HFFc6 (cell line): ENCODE data around the gene FBXW12. TPM values are rescaled to one million over a fixed set of nuclear protein-coding genes. Genes with fewer than 3 reads are reported as not detected.

Experiments used
- DNase-seq: peaks from one replicate; pipeline ENCODE4 v3.0.0-alpha.2; 2018
- H3K27ac Mint-ChIP-seq: 2 replicates; pipeline ENCODE4 v1.8.0; 2020; ENCODE audit warnings: mild to moderate bottlenecking, mixed read lengths
- H3K27me3 Mint-ChIP-seq: 2 replicates; pipeline ENCODE4 v1.8.0; 2021; ENCODE audit warnings: mild to moderate bottlenecking, moderate library complexity, mixed read lengths; ENCODE audit not compliant: insufficient read depth
- H3K36me3 Mint-ChIP-seq: 2 replicates; pipeline ENCODE4 v1.8.0; 2021; ENCODE audit warnings: low read depth, mixed read lengths
- H3K4me1 Mint-ChIP-seq: 2 replicates; pipeline ENCODE4 v1.8.0; 2020; ENCODE audit warnings: low read depth, mixed read lengths
- H3K4me3 Mint-ChIP-seq: 2 replicates; pipeline ENCODE4 v1.8.0; 2020; ENCODE audit warnings: mild to moderate bottlenecking, moderate library complexity, mixed read lengths
- H3K9me3 Mint-ChIP-seq: 2 replicates; pipeline ENCODE4 v1.8.0; 2020; ENCODE audit warnings: mild to moderate bottlenecking, mixed read lengths
- total RNA-seq, 6 experiments: library from RNA; stranded (reverse); fragmentation: NEBNext Ultra II Directional; extraction: Animal tissue kit (Norgen Biotek cat#: 25700); gene quantifications; 2 replicates in 1 of 6; 3 replicates in 5 of 6; pipeline ENCODE4 v1.2.3, GENCODE V29; 2021
- TF ChIP-seq, protein P1 (sequence below): fragments of 200-600 bp; sonication (generic); IDR thresholded peaks from 2 replicates; pipeline ENCODE4 v1.5.0; 2021; ENCODE audit warnings: antibody characterized with exemption, mild to moderate bottlenecking

Gene FBXW12
- total RNA-seq, 6 experiments from 2014 or later = not detected

GRCh38 chr3:48440590-48440958, 68.6 kb downstream of the FBXW12 start:
- Mint-ChIP-seq H3K9me3 (no peaks in the 10 kb centered on the region), H3K4me1 (peaks cover 27% of the 10 kb centered on the region), H3K27me3 (no peaks in the 10 kb centered on the region; the same call in 1 of the 2 replicates), H3K36me3 (peaks cover 18% of the 10 kb centered on the region; the same call in 1 of the 2 replicates), H3K4me3 (peak overlapping the region; percentile 98), H3K27ac (peak overlapping the region; percentile 78)
- TF ChIP-seq, protein P1, sequence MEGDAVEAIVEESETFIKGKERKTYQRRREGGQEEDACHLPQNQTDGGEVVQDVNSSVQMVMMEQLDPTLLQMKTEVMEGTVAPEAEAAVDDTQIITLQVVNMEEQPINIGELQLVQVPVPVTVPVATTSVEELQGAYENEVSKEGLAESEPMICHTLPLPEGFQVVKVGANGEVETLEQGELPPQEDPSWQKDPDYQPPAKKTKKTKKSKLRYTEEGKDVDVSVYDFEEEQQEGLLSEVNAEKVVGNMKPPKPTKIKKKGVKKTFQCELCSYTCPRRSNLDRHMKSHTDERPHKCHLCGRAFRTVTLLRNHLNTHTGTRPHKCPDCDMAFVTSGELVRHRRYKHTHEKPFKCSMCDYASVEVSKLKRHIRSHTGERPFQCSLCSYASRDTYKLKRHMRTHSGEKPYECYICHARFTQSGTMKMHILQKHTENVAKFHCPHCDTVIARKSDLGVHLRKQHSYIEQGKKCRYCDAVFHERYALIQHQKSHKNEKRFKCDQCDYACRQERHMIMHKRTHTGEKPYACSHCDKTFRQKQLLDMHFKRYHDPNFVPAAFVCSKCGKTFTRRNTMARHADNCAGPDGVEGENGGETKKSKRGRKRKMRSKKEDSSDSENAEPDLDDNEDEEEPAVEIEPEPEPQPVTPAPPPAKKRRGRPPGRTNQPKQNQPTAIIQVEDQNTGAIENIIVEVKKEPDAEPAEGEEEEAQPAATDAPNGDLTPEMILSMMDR = no peak
- no peak for DNase-seq

GRCh38 chr3:48441940-48442339, 69.9 kb downstream of the FBXW12 start:
- TF ChIP-seq, protein P1 = no peak
- Mint-ChIP-seq H3K27me3 (peaks cover 5% of the 10 kb centered on the region; the same call in 1 of the 2 replicates), H3K4me1 (peaks cover 36% of the 10 kb centered on the region), H3K27ac (peak overlapping the region; percentile 78), H3K4me3 (peak overlapping the region; percentile 98; the same call in 1 of the 2 replicates), H3K36me3 (peaks cover 18% of the 10 kb centered on the region; the same call in 1 of the 2 replicates), H3K9me3 (no peaks in the 10 kb centered on the region)
- no peak for DNase-seq

Other genes starting within 250 kb of the FBXW12 start
- gene CDC25A, start 183.8 kb upstream of the FBXW12 start, total RNA-seq = 10 to 100 TPM in 3 of 6 experiments, 1 to 10 TPM in 3; 5.4 to 12.4 (median 10.0) TPM
- gene CAMP, start 148.7 kb upstream of the FBXW12 start, total RNA-seq = not detected
- 1 to 10 TPM; 2.4 to 3.5 (median 2.9) TPM for gene ZNF589, start 131.1 kb upstream of the FBXW12 start, total RNA-seq
- 10 to 100 TPM; 18.7 to 25.9 (median 21.4) TPM for gene NME6, start 70.9 kb upstream of the FBXW12 start, total RNA-seq
- not detected for gene SPINK8, start 38.6 kb upstream of the FBXW12 start, total RNA-seq
- 10 to 100 TPM; 11.1 to 15.5 (median 12.8) TPM for gene PLXNB1, start 57.9 kb downstream of the FBXW12 start, total RNA-seq
- gene CCDC51, start 67.9 kb downstream of the FBXW12 start, total RNA-seq = 10 to 100 TPM; 10.1 to 15.3 (median 12.5) TPM
- gene TMA7, start 68.0 kb downstream of the FBXW12 start, total RNA-seq = 100 to 1,000 TPM; 213 to 341 (median 280) TPM
- 10 to 100 TPM in 1 of 6 experiments, 1 to 10 TPM in 5; 7.0 to 10.5 (median 8.2) TPM for gene ATRIP, start 74.5 kb downstream of the FBXW12 start, total RNA-seq
- gene SHISA5, start 132.0 kb downstream of the FBXW12 start, total RNA-seq = 100 to 1,000 TPM; 266 to 286 (median 277) TPM
- gene PFKFB4, start 184.6 kb downstream of the FBXW12 start, total RNA-seq = 10 to 100 TPM in 1 of 6 experiments, 1 to 10 TPM in 5; 7.5 to 10.5 (median 8.9) TPM
- 1 to 10 TPM; 4.3 to 6.4 (median 5.0) TPM for gene UCN2, start 191.6 kb downstream of the FBXW12 start, total RNA-seq
- gene COL7A1, start 223.1 kb downstream of the FBXW12 start, total RNA-seq = 100 to 1,000 TPM in 1 of 6 experiments, 10 to 100 TPM in 5; 74.9 to 113 (median 80.8) TPM
- 100 to 1,000 TPM; 254 to 322 (median 276) TPM for gene UQCRC1, start 237.4 kb downstream of the FBXW12 start, total RNA-seq
- under 1 TPM in 1 of 6 experiments, not detected in 5; 0.25 TPM for gene TMEM89, start 249.6 kb downstream of the FBXW12 start, total RNA-seq